Astrocyte of the spinal cord (primary cell): Measurements from ENCODE around the gene DEFB128.
"Not testable (repeated sequence)": the region's sequence is repeated elsewhere in the genome, so short reads cannot be mapped to it uniquely, and the experiment has no call there.

Experiments used
- DNase-seq: peaks from one replicate; pipeline ENCODE4 v3.0.0; 2011; ENCODE audit warnings: low read depth, low spot score
- H3K4me3 ChIP-seq: 2 replicates; pipeline ENCODE4 v1.5.1; 2011; ENCODE audit warnings: low read depth, mild to moderate bottlenecking, low read length, moderate library complexity
- CTCF ChIP-seq: IDR thresholded peaks from 2 replicates; pipeline ENCODE4 v1.5.1; 2012; ENCODE audit warnings: low read depth, mild to moderate bottlenecking, low read length, inconsistent platforms
- in situ Hi-C: cut with HindIII; loops from 2 replicates; pipeline ENCODE4 v1.10.0; 2017; ENCODE audit warnings: low sequenced_read_pairs

The DEFB128 gene

GRCh38 chr20:208942-209566, 19.5 kb upstream of the DEFB128 start:
- peak; percentile 67 for TF ChIP-seq CTCF
- in situ Hi-C loops: no loop called here
- no peak overlapping the region for H3K4me3 ChIP-seq
- peak; percentile 61 for DNase-seq

- in situ Hi-C loops, H3K4me3 ChIP-seq, DNase-seq: not testable (repeated sequence)
Observed at GRCh38 chr20:203630-204029, 14.1 kb upstream of the DEFB128 start.

GRCh38 chr20:199996-200395, 10.5 kb upstream of the DEFB128 start:
- in situ Hi-C loops: no loop called here
- no peak for DNase-seq
- no peak for TF ChIP-seq CTCF
- H3K4me3 ChIP-seq: no peak overlapping the region

GRCh38 chr20:198225-198624, 8.7 kb upstream of the DEFB128 start:
- DNase-seq: no peak
- H3K4me3 ChIP-seq: no peak overlapping the region
- in situ Hi-C loops: no loop called here
- no peak for TF ChIP-seq CTCF

- no peak overlapping the region for H3K4me3 ChIP-seq
- no peak for TF ChIP-seq CTCF
- in situ Hi-C loops: no loop called here
- DNase-seq: no peak
Observed at GRCh38 chr20:187733-188132, 1.8 kb downstream of the DEFB128 start.

GRCh38 chr20:184288-184687, 5.2 kb downstream of the DEFB128 start:
- H3K4me3 ChIP-seq: no peak overlapping the region
- in situ Hi-C loops: no loop called here
- no peak for TF ChIP-seq CTCF

GRCh38 chr20:168876-169275, 20.6 kb downstream of the DEFB128 start:
- DNase-seq: no peak
- no peak overlapping the region for H3K4me3 ChIP-seq
- TF ChIP-seq CTCF: no peak
- in situ Hi-C loops: no loop called here

More at GRCh38 chr20:184288-184687, 5.2 kb downstream of the DEFB128 start:
- DNase-seq: no peak
